Upper lobe of left lung (tissue), 4 donors: ENCODE results near the gene EVA1A.

Experiments
- CTCF ChIP-seq, 6 experiments: fragments of 450-650 bp in 4 of 6; fragments of 200-600 bp in 2 of 6; sonication (generic) in 2 of 6; IDR thresholded peaks; one replicate each; pipeline ENCODE4 v1.5.1; 2016 to 2019; ENCODE audit warnings: antibody characterized with exemption in 6 of 6
- EP300 ChIP-seq, 4 donors: sonication (generic); formaldehyde crosslinking; IDR thresholded peaks; one replicate each; pipeline ENCODE4 v1.5.1; 2017; ENCODE audit warnings: antibody characterized with exemption in 4 of 4, control low read depth in 2 of 4
- POLR2A ChIP-seq, 4 donors: fragments of 450-650 bp; IDR thresholded peaks; one replicate each; pipeline ENCODE4 v1.5.1; 2016 to 2017; ENCODE audit warnings: antibody characterized with exemption in 4 of 4, mild to moderate bottlenecking in 2 of 4

GRCh38 chr2:75609334-75609689 lies 48.6 kb upstream of the EVA1A start:
- no peak for TF ChIP-seq CTCF (IDR thresholded peaks at IDR 0.05)
- TF ChIP-seq EP300 (IDR thresholded peaks at IDR 0.05): no peak
- TF ChIP-seq POLR2A (IDR thresholded peaks at IDR 0.05): no peak
